ENCODE data around the gene SLC22A2. TPM values are rescaled to one million over a fixed set of nuclear protein-coding genes. Genes with fewer than 3 reads are reported as not detected.
"Not testable (repeated sequence)": the region's sequence is repeated elsewhere in the genome, so short reads cannot be mapped to it uniquely, and the experiment has no call there.

SLC22A2 gene
- polyA plus RNA-seq, 3 donors, result 0.11 TPM; not detected in 2

- H3K27ac ChIP-seq (ENCODE audit: low read depth, low read length), result no peak overlapping the region
- 81 to 90% (median 83%) methylated on average over 1 of the region's 1 CpG for WGBS, 3 donors
Measured at GRCh38 chr6:160256445-160256844, 2.2 kb downstream of the SLC22A2 start.

GRCh38 chr6:160254467-160255312, 3.9 kb downstream of the SLC22A2 start:
- 43 to 71% (median 62%) methylated on average over 7 of the region's 7 CpGs for WGBS, 3 donors
- no peak overlapping the region for H3K27ac ChIP-seq (ENCODE audit: low read depth, low read length)

GRCh38 chr6:160253714-160254113, 4.9 kb downstream of the SLC22A2 start:
- H3K27ac ChIP-seq (ENCODE audit: low read depth, low read length), result no peak overlapping the region
- 81 to 82% (median 81%) methylated on average over 1 of the region's 1 CpG for WGBS, 3 donors

GRCh38 chr6:160253292-160253691, 5.3 kb downstream of the SLC22A2 start:
- H3K27ac ChIP-seq (ENCODE audit: low read depth, low read length), result no peak overlapping the region
- 37 to 51% (median 37%) methylated on average over 3 of the region's 3 CpGs for WGBS, 3 donors

- WGBS, 3 donors, result 75 to 88% (median 88%) methylated on average over 1 of the region's 1 CpG
- H3K27ac ChIP-seq (ENCODE audit: low read depth, low read length), result no peak overlapping the region
Measured at GRCh38 chr6:160252073-160252813, 6.4 kb downstream of the SLC22A2 start.

GRCh38 chr6:160249671-160250070, 8.9 kb downstream of the SLC22A2 start:
- 55 to 76% (median 72%) methylated on average over 3 of the region's 3 CpGs for WGBS, 3 donors
- no peak overlapping the region for H3K27ac ChIP-seq (ENCODE audit: low read depth, low read length)

- H3K27ac ChIP-seq (ENCODE audit: low read depth, low read length), result no peak overlapping the region
- WGBS, 3 donors, result 71 to 82% (median 76%) methylated on average over 1 of the region's 1 CpG
Measured at GRCh38 chr6:160248538-160248937, 10.1 kb downstream of the SLC22A2 start.

GRCh38 chr6:160247457-160247883, 11.2 kb downstream of the SLC22A2 start:
- WGBS, 3 donors, result 53 to 82% (median 62%) methylated on average over 3 of the region's 3 CpGs
- H3K27ac ChIP-seq (ENCODE audit: low read depth, low read length), result no peak overlapping the region

- 73 to 89% (median 86%) methylated on average over 1 of the region's 1 CpG for WGBS, 3 donors
- no peak overlapping the region for H3K27ac ChIP-seq (ENCODE audit: low read depth, low read length)
Measured at GRCh38 chr6:160240691-160241084, 17.9 kb downstream of the SLC22A2 start.

GRCh38 chr6:160239929-160240690, 18.5 kb downstream of the SLC22A2 start:
- WGBS, 3 donors, result 79 to 82% (median 79%) methylated on average over 4 of the region's 4 CpGs

GRCh38 chr6:160238761-160239751, 19.6 kb downstream of the SLC22A2 start:
- no peak overlapping the region for H3K27ac ChIP-seq (ENCODE audit: low read depth, low read length)
- WGBS, 3 donors, result 71 to 91% (median 76%) methylated on average over 5 of the region's 5 CpGs

More at GRCh38 chr6:160239929-160240690, 18.5 kb downstream of the SLC22A2 start:
- H3K27ac ChIP-seq (ENCODE audit: low read depth, low read length), result no peak overlapping the region

GRCh38 chr6:160238278-160238711, 20.3 kb downstream of the SLC22A2 start:
- H3K27ac ChIP-seq (ENCODE audit: low read depth, low read length), result no peak overlapping the region
- WGBS, 3 donors, result 21 to 69% (median 67%) methylated on average over 2 of the region's 2 CpGs

- WGBS, 3 donors, result 61 to 71% (median 69%) methylated on average over 2 of the region's 2 CpGs
- H3K27ac ChIP-seq (ENCODE audit: low read depth, low read length), result not testable (repeated sequence)
Measured at GRCh38 chr6:160237597-160238275, 20.9 kb downstream of the SLC22A2 start.

GRCh38 chr6:160236235-160236872, 22.3 kb downstream of the SLC22A2 start:
- WGBS, 3 donors, result 59 to 66% (median 66%) methylated on average over 2 of the region's 2 CpGs
- H3K27ac ChIP-seq (ENCODE audit: low read depth, low read length), result not testable (repeated sequence)

- WGBS, 3 donors, result 81 to 82% (median 81%) methylated on average over 12 of the region's 12 CpGs
- H3K27ac ChIP-seq (ENCODE audit: low read depth, low read length), result not testable (repeated sequence)
Measured at GRCh38 chr6:160233950-160234640, 24.5 kb downstream of the SLC22A2 start.

GRCh38 chr6:160227769-160228161, 30.9 kb downstream of the SLC22A2 start:
- no peak overlapping the region for H3K27ac ChIP-seq (ENCODE audit: low read depth, low read length)

More at GRCh38 chr6:160227769-160228161, 30.9 kb downstream of the SLC22A2 start:
- 45 to 69% (median 59%) methylated on average over 1 of the region's 1 CpG for WGBS, 3 donors

Data from adipose tissue (tissue), 3 donors.